ENCODE data around the gene PRKCA. TPM values are rescaled to one million over a fixed set of nuclear protein-coding genes. Genes with fewer than 3 reads are reported as not detected.

The PRKCA gene
- polyA plus RNA-seq, 1 experiment, result 66.8 TPM

DNA sequence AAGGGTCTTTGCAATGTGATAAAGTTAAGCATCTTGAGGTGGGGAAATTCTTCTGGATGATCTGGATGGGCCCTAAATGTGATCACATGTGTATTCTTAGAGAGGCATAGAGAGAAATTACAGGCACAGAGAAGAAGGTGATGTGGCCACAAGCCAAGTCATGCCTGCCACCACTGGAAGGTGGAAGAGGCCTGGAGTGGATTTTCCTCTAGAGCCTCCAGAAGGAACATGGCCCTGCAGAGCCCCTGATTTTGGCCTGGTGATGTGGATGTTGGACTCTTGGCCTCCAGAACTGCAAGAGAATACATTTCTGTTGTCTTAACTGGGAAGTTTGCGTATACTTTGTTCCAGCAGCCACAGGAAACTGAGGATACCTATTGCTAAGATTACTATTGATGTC lies 375.6 kb downstream of the PRKCA start:
- POLR2A ChIA-PET, result interaction anchor here (0.7 kb wide), 1 partner anchor 1706 kb away, joined by 4 read pairs; no protein-coding TSS in a partner anchor
- TF ChIP-seq, protein P1, sequence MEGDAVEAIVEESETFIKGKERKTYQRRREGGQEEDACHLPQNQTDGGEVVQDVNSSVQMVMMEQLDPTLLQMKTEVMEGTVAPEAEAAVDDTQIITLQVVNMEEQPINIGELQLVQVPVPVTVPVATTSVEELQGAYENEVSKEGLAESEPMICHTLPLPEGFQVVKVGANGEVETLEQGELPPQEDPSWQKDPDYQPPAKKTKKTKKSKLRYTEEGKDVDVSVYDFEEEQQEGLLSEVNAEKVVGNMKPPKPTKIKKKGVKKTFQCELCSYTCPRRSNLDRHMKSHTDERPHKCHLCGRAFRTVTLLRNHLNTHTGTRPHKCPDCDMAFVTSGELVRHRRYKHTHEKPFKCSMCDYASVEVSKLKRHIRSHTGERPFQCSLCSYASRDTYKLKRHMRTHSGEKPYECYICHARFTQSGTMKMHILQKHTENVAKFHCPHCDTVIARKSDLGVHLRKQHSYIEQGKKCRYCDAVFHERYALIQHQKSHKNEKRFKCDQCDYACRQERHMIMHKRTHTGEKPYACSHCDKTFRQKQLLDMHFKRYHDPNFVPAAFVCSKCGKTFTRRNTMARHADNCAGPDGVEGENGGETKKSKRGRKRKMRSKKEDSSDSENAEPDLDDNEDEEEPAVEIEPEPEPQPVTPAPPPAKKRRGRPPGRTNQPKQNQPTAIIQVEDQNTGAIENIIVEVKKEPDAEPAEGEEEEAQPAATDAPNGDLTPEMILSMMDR (IDR thresholded peaks at IDR 0.05; ENCODE audit: low read depth, low read length), result no peak
- peaks cover 3% of the 10 kb centered on the region; the same call in 1 of the 2 replicates for H3K9me3 ChIP-seq (ENCODE audit: control insufficient read depth, insufficient read depth, low read length)
- DNase-seq (ENCODE audit: low read depth, low spot score), result no peak
- H3K27me3 ChIP-seq (ENCODE audit: control insufficient read depth, insufficient read depth, low read length), result no peaks in the 10 kb centered on the region
- no peak overlapping the region for H3K27ac ChIP-seq (ENCODE audit: low read depth, low read length)
- no peak overlapping the region for H3K4me3 ChIP-seq (ENCODE audit: low read depth, low read length)
- CTCF ChIA-PET, result no interaction called here

DNA sequence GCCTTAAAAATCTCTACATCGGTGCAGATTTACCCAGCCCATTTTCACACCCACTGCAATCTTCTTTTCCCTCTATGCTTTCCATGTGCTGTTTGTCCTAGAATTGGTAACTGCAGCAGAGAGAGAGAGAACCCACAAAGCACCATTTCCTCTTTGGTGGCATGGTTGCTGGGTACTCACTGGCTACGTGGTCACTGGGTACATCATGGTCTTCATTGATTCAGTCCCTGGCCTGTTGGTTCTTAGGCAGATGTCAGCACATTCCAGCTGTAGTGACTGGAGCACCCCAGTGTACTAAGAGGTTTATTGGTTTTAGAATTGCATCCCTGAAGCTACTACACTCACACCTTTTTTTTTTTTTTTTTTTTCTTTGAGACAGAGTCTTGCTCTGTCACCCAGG lies 376.4 kb downstream of the PRKCA start:
- ChIA-PET POLR2A (no interaction called here), CTCF (no interaction called here)
- Histone ChIP-seq H3K4me3 (ENCODE audit: low read depth, low read length) (no peak overlapping the region), H3K27me3 (ENCODE audit: control insufficient read depth, insufficient read depth, low read length) (no peaks in the 10 kb centered on the region), H3K9me3 (ENCODE audit: control insufficient read depth, insufficient read depth, low read length) (peaks cover 3% of the 10 kb centered on the region; the same call in 1 of the 2 replicates), H3K27ac (ENCODE audit: low read depth, low read length) (no peak overlapping the region)
- no peak for DNase-seq (ENCODE audit: low read depth, low spot score)
- TF ChIP-seq, protein P1 (IDR thresholded peaks at IDR 0.05; ENCODE audit: low read depth, low read length), result no peak

DNA sequence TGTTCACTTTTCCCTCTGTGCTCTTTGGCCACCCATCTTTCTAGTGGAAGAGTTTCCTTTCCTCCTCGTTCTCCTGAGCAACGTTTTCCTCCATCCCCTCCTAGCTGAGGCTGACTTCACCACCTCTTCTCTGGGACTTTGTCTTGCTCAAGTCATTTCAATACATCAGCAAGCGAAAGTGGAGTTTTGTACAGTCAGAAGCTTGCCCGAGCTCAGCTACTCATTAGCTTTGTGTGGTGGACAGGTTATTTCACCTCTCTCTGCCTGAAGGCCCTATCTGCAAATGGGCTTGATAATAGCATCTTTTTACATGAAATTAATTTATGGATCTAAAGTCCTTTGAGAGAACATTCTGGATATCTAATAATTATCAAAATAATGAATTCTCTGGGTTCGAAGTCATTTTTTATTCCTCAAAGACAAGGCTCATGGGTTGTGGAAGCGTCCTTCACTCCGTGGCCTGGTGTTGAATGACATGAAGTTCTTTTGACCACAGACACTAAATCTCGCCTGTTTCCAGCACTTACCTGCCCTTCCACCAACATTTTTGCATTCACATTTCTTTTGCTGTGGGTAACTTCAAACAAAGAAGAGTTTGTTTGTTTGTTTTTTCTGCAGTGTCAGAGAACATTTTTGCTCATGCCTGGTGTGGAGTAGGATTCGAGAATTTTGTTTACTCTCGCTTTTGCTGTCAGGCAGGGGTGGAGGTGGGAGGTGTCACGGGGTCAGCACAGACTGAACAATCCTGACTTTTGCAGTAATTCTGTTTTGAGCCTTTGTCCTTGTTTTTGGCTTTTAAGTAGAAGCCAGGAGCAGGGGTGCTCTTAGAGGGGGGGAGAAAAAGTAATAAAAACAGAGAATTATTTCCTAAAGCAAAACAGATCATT lies 377.5 kb downstream of the PRKCA start:
- ChIA-PET CTCF (interaction anchor here (0.6 kb wide), 1 partner anchor 1482 kb away, joined by 7 read pairs; no protein-coding TSS in a partner anchor), POLR2A (no interaction called here)
- peaks cover 3% of the 10 kb centered on the region; the same call in 1 of the 2 replicates for H3K9me3 ChIP-seq (ENCODE audit: control insufficient read depth, insufficient read depth, low read length)
- H3K27me3 ChIP-seq (ENCODE audit: control insufficient read depth, insufficient read depth, low read length), result no peaks in the 10 kb centered on the region
- H3K4me3 ChIP-seq (ENCODE audit: low read depth, low read length), result no peak overlapping the region
- TF ChIP-seq, protein P1 (IDR thresholded peaks at IDR 0.05; ENCODE audit: low read depth, low read length), result no peak
- DNase-seq (ENCODE audit: low read depth, low spot score), result no peak
- no peak overlapping the region for H3K27ac ChIP-seq (ENCODE audit: low read depth, low read length)

DNA sequence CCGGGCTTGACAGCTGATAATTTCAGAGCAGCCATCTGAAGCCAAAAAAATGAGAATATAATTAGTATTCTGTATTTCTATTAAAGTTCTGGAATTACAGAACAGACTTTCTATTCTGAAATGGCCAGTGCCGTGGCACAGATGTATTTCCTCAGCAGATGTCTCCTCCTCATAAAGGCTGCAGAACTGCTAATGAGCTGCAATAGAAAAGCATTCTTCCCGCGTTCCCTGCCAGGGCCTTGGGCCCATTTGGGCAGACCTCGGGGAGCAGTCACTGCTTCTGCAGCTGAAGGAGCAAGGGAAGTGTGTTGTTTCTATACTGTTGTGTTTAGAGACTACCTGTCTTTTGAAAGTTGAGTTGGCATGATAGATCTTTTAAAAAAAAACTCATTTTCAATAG lies 379.9 kb downstream of the PRKCA start:
- no peak for DNase-seq (ENCODE audit: low read depth, low spot score)
- Histone ChIP-seq H3K9me3 (ENCODE audit: control insufficient read depth, insufficient read depth, low read length) (peaks cover 3% of the 10 kb centered on the region; the same call in 1 of the 2 replicates), H3K4me3 (ENCODE audit: low read depth, low read length) (no peak overlapping the region), H3K27me3 (ENCODE audit: control insufficient read depth, insufficient read depth, low read length) (no peaks in the 10 kb centered on the region), H3K27ac (ENCODE audit: low read depth, low read length) (no peak overlapping the region)
- ChIA-PET CTCF (interaction anchor here (1.3 kb wide), 1 partner anchor 235 kb away, joined by 3 read pairs; no protein-coding TSS in a partner anchor), POLR2A (no interaction called here)
- TF ChIP-seq, protein P1 (IDR thresholded peaks at IDR 0.05; ENCODE audit: low read depth, low read length), result no peak

DNA sequence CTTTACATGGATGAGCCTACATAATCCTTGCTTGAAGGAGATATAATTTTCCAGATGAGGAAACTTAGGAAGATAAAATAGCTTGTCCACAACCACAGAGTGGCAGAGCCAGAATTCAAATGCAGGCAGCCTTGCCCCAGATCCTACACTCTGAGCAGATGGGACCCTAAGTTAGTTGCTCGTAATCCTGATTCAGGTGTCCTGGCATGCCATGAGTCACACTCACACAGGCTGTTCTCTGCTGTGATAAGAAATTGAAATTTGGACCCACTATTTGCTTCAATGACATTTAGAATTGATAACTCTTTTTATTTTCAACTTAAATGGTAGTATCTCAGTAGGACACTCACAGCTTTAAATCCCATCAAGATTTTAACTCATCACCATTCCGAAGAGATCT lies 381.8 kb downstream of the PRKCA start:
- no peaks in the 10 kb centered on the region for H3K9me3 ChIP-seq (ENCODE audit: control insufficient read depth, insufficient read depth, low read length)
- no peak overlapping the region for H3K4me3 ChIP-seq (ENCODE audit: low read depth, low read length)
- CTCF ChIA-PET, result interaction anchor here (1.3 kb wide), 1 partner anchor 11 kb away, joined by 4 read pairs; no protein-coding TSS in a partner anchor
- POLR2A ChIA-PET, result no interaction called here
- no peak for DNase-seq (ENCODE audit: low read depth, low spot score)
- TF ChIP-seq, protein P1 (IDR thresholded peaks at IDR 0.05; ENCODE audit: low read depth, low read length), result no peak
- no peaks in the 10 kb centered on the region for H3K27me3 ChIP-seq (ENCODE audit: control insufficient read depth, insufficient read depth, low read length)
- no peak overlapping the region for H3K27ac ChIP-seq (ENCODE audit: low read depth, low read length)
